SKM-1 treated with dmso at 0.1 percent for 144 hours (cell line): Measurements from ENCODE around the gene HYOU1.
"Not testable (repeated sequence)": the region's sequence is repeated elsewhere in the genome, so short reads cannot be mapped to it uniquely, and the experiment has no call there.

Experiments used
- DNase-seq: peaks from one replicate; lab custom pipeline; 2025; ENCODE audit not compliant: unreplicated experiment; lab: John Stamatoyannopoulos, UW

The HYOU1 gene

GRCh38 chr11:119042927-119043326, 14.1 kb downstream of the HYOU1 start:
- no peak for DNase-seq

DNA sequence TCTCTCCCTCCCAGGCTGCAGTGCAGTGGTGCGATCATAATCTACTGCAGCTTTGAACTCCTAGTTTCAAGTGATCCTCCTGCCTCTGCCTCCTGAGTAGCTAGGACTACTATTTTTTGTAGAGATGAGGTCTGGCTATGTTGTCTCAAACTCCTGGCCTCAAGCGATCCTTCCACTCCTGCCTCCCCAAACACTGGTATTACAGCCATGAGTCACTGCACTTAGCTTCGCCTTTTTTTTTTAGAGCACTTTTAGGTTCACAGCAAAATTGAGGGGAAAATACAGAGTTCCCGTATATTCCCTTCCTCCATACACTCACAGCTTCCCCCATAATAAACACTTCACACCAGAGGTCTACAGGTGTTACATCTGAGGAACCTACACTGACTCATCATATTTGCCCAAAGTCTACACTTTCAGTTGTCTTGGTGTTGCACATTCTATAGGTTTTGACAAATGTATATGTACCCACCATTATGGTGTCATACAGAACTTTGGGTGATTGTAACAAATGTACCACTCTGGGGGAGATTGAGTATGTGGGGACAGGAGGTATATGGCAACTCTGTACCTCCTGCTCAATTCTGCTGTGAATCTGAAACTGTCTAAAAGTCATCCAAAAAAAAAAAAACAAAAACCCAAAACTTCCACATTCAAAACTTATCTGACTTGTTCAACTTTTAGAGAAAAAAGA, 15.0 kb downstream of the HYOU1 start:
- DNase-seq, result no peak

DNA sequence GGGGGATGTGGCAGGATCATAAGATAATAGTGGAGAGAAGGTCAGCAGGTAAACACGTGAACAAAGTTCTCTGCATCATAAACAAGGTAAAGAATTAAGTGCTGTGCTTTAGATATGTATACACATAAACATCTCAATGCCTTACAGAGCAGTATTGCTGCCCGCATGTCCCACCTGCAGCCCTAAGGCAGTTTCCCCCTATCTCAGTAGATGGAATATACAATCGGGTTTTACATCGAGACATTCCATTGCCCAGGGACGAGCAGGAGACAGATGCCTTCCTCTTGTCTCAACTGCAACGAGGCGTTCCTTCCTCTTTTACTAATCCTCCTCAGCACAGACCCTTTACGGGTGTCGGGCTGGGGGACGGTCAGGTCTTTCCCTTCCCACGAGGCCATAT, 17.5 kb downstream of the HYOU1 start:
- not testable (repeated sequence) for DNase-seq

GRCh38 chr11:119038884-119039283, 18.1 kb downstream of the HYOU1 start:
- DNase-seq, result no peak

GRCh38 chr11:119034813-119035212, 22.2 kb downstream of the HYOU1 start:
- DNase-seq, result no peak

DNA sequence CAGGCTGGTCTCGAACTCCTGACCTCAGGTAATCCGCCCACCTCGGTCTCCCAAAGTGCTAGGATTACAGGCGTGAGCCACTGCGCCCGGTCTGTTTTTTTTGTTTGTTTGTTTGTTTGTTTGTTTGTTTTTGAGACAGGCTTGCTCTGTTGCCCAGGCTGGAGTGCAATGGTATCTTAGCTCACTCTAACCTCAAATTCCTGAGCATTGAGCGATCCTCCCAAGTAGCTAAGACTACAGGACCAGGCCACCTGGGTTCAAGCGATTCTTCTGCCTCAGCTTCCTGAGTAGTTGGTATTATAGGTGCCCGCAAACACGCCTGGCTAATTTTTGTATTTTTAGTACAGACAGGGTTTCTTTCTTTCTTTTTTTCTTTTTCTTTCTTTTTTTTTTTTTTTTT, 23.6 kb downstream of the HYOU1 start:
- not testable (repeated sequence) for DNase-seq

DNA sequence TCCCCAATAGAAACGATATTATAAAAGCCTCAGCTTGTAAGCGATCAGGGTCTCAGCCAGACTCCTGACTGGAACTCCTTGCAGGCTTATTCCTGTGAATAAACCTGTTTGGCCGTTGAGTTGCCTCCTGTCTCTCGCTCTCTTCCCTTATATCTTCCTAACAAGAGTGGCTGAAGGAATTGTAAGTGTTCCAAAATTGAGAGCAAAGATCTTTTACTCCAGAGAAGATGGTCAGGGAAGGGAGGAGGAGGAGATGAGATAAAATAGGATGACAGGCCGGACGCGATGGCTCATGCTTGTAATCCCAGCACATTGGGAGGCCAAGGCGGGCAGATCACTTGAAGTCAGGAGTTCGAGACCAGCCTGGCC, 25.1 kb downstream of the HYOU1 start:
- no peak for DNase-seq

DNA sequence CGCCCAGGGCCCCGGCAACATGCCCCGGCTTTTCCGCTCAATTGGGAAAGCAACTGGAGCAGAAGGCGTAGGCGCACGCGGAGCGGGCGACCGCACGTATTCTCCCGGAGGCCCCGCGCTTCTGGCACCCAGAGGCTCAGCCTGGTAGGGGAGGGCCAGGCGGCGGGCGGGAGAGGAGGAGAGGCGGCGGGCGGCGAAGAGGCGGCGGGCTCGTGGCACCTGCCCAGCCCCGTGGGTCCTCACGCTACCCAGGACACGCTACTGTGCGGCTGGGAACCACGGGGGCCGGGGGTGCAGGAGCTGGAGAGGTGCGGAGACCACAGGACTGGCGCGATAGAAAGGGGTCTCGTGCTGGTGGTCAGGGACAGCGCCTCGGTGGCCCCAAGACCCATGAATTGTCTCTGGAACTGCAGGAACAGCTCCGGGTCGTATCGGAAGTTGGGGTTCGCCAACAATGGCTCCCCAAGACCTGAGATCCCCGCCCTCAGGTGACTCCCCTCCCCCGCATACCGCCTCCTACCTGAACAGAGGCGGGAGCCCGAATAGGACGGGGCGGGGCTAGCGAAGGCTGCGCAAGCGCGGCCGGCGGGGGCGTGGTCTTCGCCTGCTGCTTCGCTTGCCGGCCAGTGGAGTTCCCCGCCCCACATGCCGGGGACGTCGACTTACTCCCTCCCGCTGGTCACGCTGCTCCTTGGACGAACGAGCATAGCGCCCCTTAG, 26.5 kb downstream of the HYOU1 start, which contains the start of gene SLC37A4:
TSS of gene SLC37A4 (minus strand) at position 549 of the 719 bp plus-strand sequence.
- DNase-seq, result peak; percentile 96

DNA sequence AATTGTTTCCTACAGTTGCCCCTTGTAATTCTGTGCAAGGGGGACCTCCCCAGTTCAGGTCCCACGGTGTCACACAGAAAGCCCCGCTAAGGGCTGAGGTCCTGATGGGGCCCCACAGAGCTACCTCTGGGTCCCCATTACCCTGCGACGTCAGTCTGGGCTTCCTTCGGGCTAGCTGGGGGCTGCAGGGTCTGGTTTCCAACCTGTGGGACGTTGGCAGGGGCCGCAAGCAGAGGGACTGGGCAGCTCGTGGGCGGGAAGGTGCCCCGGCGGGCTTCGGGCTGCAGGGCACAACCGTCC, 27.0 kb downstream of the HYOU1 start:
- DNase-seq, result no peak

GRCh38 chr11:119029340-119030028, 27.5 kb downstream of the HYOU1 start:
- DNase-seq, result no peak

GRCh38 chr11:119029069-119029339, 28.0 kb downstream of the HYOU1 start:
- DNase-seq, result no peak

- no peak for DNase-seq
These were observed 28.5 kb downstream of the HYOU1 start for GRCh38 chr11:119028346-119029068.

DNA sequence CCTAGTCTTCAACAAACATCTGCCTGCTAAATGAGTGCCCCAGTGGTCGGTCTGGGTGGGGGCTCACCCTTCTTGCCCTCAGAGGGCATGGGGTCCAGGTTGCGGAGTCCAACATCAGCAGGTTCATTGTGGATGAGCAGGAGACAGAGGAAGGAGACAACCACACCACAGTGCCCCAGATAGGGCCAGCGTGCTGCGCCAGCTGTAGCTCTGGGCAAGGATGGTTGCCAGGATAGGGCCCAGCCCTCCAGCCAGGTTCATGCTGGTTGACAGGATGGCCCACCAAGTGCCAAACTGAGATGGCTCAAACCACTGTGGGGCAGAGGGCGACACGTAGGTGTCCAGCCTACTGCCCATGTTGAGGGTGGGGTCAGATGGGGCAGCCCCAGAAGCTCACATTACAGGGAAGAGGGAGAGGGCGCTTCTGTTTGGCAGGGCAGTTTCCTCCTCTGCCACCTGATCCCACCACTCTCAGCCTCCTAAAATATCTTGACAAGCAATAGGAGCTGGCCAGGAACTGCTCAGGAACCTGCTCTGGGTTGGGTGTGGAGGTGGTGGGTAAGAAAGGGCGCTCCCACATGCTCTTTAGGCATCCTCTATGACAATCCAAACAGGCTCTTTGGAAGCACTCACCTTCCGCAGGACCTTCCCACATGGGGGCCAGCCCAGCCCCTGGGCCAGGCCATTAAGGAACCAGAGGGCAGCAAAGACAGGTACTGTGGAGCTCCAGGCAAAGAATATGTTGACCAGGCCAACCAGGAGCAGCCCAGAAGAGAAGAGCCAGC, 29.3 kb downstream of the HYOU1 start:
- no peak for DNase-seq

- DNase-seq, result no peak
These were observed 30.0 kb downstream of the HYOU1 start for GRCh38 chr11:119026970-119027369.

GRCh38 chr11:119025978-119026766, 30.8 kb downstream of the HYOU1 start:
- no peak for DNase-seq

DNA sequence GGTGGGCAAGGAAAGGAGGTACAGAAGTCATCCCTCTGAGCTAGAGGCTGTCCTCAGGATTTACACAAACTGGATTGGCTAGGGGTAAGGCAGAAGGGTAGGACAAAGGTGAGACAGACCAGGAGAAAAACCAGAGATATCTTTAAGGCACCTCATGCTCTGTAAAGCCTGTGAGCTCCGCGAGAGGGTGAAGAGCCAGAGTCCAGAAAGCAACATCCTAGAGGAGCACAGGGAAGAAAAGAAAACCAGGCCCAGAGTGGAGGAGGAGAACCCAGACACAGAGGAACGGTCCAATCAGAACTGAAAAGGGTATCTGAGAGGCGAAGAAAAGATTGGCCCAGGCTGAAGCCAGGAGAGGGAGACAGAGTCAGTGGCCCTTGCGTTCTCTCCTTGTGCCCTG, 31.5 kb downstream of the HYOU1 start:
- no peak for DNase-seq

DNA sequence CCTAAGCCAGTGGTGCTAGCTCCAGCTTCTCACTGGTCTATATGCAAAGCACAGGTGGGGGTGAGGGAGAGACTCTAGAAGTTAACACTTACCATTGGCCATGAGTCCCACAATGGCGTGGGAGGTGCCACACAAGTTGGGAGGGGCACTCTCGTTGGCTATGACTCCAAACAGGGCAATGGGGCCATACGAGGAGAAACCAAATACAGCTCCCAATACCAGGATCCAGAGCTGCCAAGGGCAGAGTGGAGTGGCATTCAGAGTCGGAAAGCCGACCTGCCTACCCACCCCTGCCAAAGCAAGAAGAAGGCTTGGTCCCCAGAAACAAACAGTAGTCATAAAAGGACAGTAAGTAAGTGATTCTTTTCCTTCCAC, 31.9 kb downstream of the HYOU1 start:
- DNase-seq, result no peak

DNA sequence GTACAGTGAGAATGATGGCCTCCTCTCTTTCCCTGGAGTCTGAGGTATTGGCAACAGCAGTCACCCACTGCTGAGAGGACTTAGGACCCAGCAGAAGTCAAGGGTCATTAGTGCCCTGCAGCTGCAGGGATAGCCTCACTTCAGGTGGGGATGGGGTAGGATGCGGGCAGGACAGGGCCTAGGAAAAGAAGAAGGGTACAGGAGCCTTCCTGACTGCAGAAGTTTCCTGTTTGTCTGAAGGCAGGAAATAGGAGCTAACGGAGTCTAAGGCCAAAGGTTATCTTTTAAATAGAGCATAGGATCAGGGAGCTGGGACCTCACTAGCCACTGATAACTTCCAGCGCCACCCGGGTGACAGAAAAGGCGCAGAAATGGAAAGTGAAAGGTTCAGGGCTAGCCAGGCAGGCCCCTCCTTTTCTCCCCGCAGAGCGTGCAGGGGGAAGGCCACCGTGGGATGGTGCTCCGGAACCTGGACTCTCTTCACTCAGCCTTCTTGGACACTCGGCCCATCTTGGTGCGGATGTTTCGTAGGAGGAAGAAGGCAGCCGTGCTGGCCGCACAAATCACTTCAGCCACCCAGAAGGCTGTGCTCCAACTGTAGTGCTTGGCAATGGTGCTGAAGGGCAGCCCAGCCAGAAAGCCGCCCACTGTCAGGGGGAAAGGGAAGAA, 32.4 kb downstream of the HYOU1 start:
- no peak for DNase-seq

DNA sequence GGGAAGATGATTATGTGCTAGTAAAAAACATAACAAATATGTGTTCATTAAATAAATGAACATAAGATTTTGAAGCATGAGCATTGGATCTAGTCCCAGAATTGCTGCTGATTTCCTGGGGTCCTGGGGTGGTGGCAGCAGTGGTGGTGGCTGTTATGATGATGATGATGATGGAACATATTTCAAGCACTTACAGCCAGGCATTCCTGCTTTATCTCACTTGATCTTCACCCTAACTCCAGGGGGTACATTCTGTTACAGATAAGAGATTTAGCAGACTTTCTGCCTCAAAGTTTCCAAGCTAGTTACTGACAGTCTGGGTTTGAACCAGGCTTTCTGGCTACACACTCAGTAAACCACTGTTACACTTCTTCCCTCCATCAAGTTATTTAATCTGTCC, 33.3 kb downstream of the HYOU1 start:
- DNase-seq, result no peak

DNA sequence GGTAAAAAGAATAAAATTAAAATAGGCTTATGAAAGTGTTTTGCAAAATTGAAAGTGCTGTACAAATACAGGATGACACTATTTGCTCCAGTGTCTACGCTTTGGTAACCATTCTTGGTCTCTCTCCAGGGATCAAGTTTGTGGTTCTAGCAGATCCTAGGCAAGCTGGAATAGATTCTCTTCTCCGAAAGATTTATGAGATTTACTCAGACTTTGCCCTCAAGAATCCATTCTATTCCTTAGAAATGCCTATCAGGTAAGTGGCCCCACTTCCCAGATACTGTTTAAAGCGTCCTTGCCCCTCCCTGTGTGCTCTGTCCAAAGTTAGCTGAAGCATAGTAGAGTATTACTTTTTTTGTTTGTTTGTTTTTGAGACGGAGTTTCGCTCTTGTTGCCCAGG, 35.4 kb downstream of the HYOU1 start:
- DNase-seq, result no peak
